H1 (cell line): ENCODE measurements around the gene RAD51B. TPM values are rescaled to one million over a fixed set of nuclear protein-coding genes. Genes with fewer than 3 reads are reported as not detected.

ENCODE experiments used
- CBX8 ChIP-seq: fragments of 300-800, 300-1000 bp; sonication (generic); IDR thresholded peaks from 2 replicates; pipeline ENCODE4 v1.7.1; 2016; ENCODE audit warnings: low read depth, low read length, borderline replicate concordance
- JUND ChIP-seq: IDR thresholded peaks from 2 replicates; pipeline ENCODE4 v1.6.1; 2011; ENCODE audit warnings: mild to moderate bottlenecking, improper control_type of control experiment, low read length
- POLR2AphosphoS5 ChIP-seq: IDR thresholded peaks from 2 replicates; pipeline ENCODE4 v1.6.1; 2011; ENCODE audit warnings: low read depth, low read length
- polyA plus RNA-seq, 7 experiments: library from polyadenylated mRNA; depleted of rRNA in 3 of 7; stranded (reverse) in 5 of 7; unstranded in 2 of 7; fragments of >200 nt in 5 of 7; fragments of 200-250 nt in 2 of 7; gene quantifications; 1 replicate in 5 of 7; 2 replicates in 1 of 7; 4 replicates in 1 of 7; pipeline versions ENCODE4 v1.2.1 to v1.2.3, GENCODE V29; 2011 to 2013; ENCODE audit warnings: missing spikeins in 2 of 7, mixed read lengths in 2 of 7
- total RNA-seq: library from RNA; stranded (reverse); fragmentation: NEBNext Ultra II Directional; extraction: Animal tissue kit (Norgen Biotek cat#: 25700); gene quantifications from 2 replicates; pipeline ENCODE4 v1.2.1, GENCODE V29; 2021
- TF ChIP-seq, protein P1 (sequence below): fragments of 300-600 bp; sonication (generic); IDR thresholded peaks from 2 replicates; pipeline ENCODE4 v1.7.1; 2012; ENCODE audit warnings: low read length, moderate library complexity, mild to moderate bottlenecking, inconsistent platforms; ENCODE audit not compliant: insufficient replicate concordance

RAD51B gene
- total and polyA plus RNA-seq, 2 of the 8 experiments (the other 6 are each of a cell fraction or from before 2014, with no cell fraction given) = 3.9 to 14.9 TPM

DNA sequence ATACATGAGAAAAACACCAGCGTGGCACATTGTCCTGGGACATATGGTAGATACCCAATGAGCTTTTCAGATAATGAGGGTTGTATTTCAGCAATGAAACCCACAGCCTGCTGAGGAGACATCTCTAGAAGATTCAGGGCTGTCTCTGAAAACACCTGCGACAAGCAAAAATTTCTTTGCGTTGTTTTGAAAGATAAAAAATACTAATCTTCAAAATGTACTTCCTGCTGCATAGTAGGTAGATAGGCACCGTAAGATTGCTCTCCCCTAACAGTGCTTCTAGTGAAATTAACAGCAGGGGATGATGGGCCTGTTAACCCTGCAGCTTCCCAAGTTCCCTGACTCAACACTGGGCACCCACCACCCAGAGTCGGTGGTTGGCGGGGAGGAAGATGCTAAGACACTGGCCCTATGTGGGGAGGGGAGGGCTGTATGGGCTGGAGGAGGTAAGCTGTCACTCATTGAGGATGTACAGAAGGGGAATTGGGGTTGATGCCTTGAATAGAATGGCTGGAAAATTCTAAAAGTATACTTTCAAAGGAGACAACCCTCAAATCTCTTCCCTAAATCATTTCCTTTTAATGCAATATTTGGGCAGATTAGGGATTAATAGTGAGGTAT, 953.3 kb downstream of the RAD51B start (continued):
- TF ChIP-seq CBX8 (no peak), JUND (no peak), POLR2AphosphoS5 (no peak)
- TF ChIP-seq, protein P1, sequence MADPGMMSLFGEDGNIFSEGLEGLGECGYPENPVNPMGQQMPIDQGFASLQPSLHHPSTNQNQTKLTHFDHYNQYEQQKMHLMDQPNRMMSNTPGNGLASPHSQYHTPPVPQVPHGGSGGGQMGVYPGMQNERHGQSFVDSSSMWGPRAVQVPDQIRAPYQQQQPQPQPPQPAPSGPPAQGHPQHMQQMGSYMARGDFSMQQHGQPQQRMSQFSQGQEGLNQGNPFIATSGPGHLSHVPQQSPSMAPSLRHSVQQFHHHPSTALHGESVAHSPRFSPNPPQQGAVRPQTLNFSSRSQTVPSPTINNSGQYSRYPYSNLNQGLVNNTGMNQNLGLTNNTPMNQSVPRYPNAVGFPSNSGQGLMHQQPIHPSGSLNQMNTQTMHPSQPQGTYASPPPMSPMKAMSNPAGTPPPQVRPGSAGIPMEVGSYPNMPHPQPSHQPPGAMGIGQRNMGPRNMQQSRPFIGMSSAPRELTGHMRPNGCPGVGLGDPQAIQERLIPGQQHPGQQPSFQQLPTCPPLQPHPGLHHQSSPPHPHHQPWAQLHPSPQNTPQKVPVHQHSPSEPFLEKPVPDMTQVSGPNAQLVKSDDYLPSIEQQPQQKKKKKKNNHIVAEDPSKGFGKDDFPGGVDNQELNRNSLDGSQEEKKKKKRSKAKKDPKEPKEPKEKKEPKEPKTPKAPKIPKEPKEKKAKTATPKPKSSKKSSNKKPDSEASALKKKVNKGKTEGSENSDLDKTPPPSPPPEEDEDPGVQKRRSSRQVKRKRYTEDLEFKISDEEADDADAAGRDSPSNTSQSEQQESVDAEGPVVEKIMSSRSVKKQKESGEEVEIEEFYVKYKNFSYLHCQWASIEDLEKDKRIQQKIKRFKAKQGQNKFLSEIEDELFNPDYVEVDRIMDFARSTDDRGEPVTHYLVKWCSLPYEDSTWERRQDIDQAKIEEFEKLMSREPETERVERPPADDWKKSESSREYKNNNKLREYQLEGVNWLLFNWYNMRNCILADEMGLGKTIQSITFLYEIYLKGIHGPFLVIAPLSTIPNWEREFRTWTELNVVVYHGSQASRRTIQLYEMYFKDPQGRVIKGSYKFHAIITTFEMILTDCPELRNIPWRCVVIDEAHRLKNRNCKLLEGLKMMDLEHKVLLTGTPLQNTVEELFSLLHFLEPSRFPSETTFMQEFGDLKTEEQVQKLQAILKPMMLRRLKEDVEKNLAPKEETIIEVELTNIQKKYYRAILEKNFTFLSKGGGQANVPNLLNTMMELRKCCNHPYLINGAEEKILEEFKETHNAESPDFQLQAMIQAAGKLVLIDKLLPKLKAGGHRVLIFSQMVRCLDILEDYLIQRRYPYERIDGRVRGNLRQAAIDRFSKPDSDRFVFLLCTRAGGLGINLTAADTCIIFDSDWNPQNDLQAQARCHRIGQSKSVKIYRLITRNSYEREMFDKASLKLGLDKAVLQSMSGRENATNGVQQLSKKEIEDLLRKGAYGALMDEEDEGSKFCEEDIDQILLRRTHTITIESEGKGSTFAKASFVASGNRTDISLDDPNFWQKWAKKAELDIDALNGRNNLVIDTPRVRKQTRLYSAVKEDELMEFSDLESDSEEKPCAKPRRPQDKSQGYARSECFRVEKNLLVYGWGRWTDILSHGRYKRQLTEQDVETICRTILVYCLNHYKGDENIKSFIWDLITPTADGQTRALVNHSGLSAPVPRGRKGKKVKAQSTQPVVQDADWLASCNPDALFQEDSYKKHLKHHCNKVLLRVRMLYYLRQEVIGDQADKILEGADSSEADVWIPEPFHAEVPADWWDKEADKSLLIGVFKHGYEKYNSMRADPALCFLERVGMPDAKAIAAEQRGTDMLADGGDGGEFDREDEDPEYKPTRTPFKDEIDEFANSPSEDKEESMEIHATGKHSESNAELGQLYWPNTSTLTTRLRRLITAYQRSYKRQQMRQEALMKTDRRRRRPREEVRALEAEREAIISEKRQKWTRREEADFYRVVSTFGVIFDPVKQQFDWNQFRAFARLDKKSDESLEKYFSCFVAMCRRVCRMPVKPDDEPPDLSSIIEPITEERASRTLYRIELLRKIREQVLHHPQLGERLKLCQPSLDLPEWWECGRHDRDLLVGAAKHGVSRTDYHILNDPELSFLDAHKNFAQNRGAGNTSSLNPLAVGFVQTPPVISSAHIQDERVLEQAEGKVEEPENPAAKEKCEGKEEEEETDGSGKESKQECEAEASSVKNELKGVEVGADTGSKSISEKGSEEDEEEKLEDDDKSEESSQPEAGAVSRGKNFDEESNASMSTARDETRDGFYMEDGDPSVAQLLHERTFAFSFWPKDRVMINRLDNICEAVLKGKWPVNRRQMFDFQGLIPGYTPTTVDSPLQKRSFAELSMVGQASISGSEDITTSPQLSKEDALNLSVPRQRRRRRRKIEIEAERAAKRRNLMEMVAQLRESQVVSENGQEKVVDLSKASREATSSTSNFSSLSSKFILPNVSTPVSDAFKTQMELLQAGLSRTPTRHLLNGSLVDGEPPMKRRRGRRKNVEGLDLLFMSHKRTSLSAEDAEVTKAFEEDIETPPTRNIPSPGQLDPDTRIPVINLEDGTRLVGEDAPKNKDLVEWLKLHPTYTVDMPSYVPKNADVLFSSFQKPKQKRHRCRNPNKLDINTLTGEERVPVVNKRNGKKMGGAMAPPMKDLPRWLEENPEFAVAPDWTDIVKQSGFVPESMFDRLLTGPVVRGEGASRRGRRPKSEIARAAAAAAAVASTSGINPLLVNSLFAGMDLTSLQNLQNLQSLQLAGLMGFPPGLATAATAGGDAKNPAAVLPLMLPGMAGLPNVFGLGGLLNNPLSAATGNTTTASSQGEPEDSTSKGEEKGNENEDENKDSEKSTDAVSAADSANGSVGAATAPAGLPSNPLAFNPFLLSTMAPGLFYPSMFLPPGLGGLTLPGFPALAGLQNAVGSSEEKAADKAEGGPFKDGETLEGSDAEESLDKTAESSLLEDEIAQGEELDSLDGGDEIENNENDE = no peak
